Measurements from ENCODE around the gene ANXA2R.

The ANXA2R gene

DNA sequence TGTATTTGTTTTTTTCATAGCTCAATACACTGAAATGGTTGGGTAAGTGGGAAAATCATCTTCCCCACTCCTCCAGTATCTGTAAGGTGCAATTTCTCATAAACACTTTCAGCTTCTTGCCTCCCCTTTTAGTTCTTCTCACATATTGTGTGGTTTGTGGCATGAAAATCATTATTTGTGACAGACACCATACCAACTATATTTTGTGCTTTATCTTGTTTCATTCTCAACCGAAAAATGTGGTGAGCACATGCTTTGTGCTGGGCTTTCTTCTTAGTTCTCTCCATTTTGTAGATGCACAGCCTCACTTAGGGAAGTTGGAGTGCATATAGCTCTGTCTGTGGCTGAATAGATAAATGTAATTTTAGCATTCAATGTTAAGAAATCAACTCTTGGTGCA is 6.4 kb upstream of the ANXA2R start:
- intact Hi-C loops (cut with DNase I; ENCODE audit: low total_unique reads): loop anchor here (10.0 kb wide), 1 partner anchor 132 kb away; no protein-coding TSS in a partner anchor
- Histone ChIP-seq H3K27me3 (no peaks in the 10 kb centered on the region), H3K9me3 (no peaks in the 10 kb centered on the region), H3K36me3 (peaks cover 0 to 10% (median 3%) of the 10 kb centered on the region in 3 donors), H3K4me1 (peaks cover 0 to 6% (median 2%) of the 10 kb centered on the region in 4 donors), H3K27ac (no peak overlapping the region), H3K4me3 (no peak overlapping the region)
- DNase-seq: no peak
- TF ChIP-seq, protein P1, sequence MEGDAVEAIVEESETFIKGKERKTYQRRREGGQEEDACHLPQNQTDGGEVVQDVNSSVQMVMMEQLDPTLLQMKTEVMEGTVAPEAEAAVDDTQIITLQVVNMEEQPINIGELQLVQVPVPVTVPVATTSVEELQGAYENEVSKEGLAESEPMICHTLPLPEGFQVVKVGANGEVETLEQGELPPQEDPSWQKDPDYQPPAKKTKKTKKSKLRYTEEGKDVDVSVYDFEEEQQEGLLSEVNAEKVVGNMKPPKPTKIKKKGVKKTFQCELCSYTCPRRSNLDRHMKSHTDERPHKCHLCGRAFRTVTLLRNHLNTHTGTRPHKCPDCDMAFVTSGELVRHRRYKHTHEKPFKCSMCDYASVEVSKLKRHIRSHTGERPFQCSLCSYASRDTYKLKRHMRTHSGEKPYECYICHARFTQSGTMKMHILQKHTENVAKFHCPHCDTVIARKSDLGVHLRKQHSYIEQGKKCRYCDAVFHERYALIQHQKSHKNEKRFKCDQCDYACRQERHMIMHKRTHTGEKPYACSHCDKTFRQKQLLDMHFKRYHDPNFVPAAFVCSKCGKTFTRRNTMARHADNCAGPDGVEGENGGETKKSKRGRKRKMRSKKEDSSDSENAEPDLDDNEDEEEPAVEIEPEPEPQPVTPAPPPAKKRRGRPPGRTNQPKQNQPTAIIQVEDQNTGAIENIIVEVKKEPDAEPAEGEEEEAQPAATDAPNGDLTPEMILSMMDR (IDR thresholded peaks at IDR 0.05): no peak

DNA sequence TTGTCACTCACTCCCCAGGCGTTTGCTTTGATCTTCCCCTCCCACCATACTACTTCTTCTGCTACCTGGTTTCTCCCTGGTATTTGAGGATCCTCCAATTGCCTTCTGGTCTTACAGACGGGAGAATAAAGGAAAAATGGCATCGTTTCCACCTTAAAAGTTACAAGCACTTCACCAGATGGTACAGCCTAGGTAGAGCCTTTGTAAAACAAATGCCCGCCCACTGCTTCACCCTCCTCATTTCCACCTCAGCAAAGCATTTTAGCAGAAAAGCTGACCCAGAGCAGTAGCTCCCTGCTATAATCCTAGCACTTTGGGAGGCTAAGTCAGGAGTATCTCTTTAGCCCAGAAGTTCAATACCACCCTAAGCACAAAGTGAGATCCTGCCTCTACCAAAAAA is 5.1 kb upstream of the ANXA2R start:
- Histone ChIP-seq H3K36me3 (no peaks in the 10 kb centered on the region), H3K4me1 (peaks cover 0 to 6% (median 2%) of the 10 kb centered on the region in 4 donors), H3K27ac (no peak overlapping the region), H3K4me3 (no peak overlapping the region), H3K9me3 (no peaks in the 10 kb centered on the region), H3K27me3 (no peaks in the 10 kb centered on the region)
- TF ChIP-seq, protein P1 (IDR thresholded peaks at IDR 0.05): no peak
- intact Hi-C loops (cut with DNase I; ENCODE audit: low total_unique reads): loop anchor here (10.0 kb wide), 1 partner anchor 130 kb away; no protein-coding TSS in a partner anchor
- DNase-seq: no peak

DNA sequence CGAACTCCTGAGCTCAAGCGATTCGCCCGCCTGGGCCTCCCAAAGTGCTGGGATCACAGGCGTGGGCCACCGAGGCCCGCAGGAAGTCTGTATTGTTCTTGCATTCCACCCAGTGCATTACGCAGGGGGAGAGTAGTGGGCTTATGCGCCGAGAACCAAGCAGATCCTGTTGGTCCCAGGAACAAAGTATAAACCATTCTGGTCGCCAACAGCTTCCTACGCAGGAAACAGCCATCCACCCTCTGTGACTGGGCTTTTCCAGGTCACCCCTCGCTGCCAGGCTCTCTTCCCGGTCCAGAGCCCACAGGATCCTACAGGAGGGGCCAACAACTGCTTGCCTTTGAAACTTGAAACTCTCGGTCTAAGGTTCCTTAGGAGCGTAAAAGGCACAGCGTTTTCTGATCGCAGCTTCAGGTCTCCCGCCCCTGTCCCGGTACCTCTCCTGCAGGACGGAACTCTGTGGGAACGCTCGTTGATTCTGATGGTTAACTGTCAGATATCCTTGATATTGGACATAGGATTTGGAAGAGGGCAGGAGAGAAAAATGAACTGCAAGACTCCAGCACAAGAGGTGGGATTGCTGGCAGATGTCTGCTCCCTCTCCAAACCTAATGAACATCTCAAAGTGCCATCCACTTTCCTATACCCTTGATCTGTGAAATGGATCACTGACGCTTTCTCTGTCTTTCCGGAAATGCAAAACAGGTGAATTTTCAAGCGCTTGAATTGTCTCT is 4.2 kb upstream of the ANXA2R start:
- Histone ChIP-seq H3K27me3 (no peaks in the 10 kb centered on the region), H3K36me3 (no peaks in the 10 kb centered on the region), H3K4me1 (peaks cover 0 to 12% (median 2%) of the 10 kb centered on the region in 4 donors), H3K9me3 (no peaks in the 10 kb centered on the region), H3K4me3 (peak overlapping the region in 1 of 2 donors; percentile 11), H3K27ac (peak overlapping the region in 1 of 2 donors; percentile 32)
- no peak for DNase-seq
- TF ChIP-seq, protein P1 (IDR thresholded peaks at IDR 0.05): no peak
- intact Hi-C loops (cut with DNase I; ENCODE audit: low total_unique reads): loop anchor here (5.0 to 10.0 kb wide), 3 partner anchors 37 to 130 kb away; no protein-coding TSS in a partner anchor

DNA sequence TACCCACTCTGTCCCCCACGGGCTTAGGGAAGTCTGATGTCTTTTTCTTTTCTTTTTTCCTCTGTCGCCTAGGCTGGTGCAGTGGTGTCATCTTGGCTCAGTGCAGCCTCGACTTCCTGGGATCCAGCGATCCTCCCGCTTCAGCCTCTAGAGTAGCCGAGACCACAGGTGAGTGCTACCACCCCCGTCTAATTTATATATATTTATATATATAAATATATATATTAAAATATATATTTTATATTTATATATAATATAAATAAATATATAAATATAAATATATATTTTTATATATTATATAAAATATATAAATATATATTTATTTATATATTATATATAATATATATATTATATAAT is 3.3 kb upstream of the ANXA2R start:
- TF ChIP-seq, protein P1 (IDR thresholded peaks at IDR 0.05): no peak
- Histone ChIP-seq H3K4me3 (peak overlapping the region; percentile 72 to 77), H3K36me3 (no peaks in the 10 kb centered on the region), H3K27me3 (no peaks in the 10 kb centered on the region), H3K9me3 (no peaks in the 10 kb centered on the region), H3K4me1 (peaks cover 0 to 13% (median 2%) of the 10 kb centered on the region in 4 donors), H3K27ac (peak overlapping the region; percentile 98)
- intact Hi-C loops (cut with DNase I; ENCODE audit: low total_unique reads): loop anchor here (2.0 to 10.0 kb wide), 4 partner anchors 21 to 129 kb away; no protein-coding TSS in a partner anchor
- DNase-seq: no peak

DNA sequence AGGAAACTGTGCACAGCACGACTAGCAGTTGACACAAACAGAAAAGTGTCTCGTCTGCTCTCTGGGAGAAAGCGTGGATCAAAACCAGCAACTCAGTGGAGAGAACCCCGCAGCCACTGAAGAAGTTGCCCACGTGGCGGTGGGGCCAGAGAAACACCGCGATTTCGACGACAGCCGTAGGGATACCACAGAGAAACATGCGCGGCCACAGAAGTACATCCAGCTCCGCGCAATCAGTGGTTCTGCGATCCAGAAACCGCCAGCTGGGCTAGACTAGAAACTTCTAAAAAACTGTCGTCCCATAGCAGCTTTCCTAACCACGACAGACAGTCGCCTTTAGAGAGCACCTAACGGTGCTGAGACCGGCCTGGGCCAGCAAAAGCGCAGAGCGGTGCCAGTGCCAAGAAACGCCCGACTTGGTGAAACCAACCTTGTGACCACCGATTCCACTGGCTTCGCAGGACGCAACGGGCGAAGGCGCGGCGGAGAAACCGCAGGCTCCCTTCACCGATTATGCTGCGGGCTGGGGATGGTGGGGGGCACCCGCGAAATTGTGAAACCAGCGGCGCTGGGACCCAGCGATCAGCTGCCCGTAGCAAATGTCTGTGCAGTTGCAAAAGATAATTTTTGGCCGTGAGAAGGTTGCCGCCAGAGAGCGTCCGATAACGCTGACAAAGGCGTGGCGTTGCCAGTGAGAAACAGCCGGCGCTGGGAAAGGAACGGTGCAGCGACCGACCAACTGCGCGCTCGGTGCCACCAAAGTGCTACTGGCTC is 2.7 kb upstream of the ANXA2R start:
- TF ChIP-seq, protein P1 (IDR thresholded peaks at IDR 0.05): no peak
- intact Hi-C loops (cut with DNase I; ENCODE audit: low total_unique reads): loop anchor here (2.0 to 10.0 kb wide), 4 partner anchors 22 to 128 kb away; no protein-coding TSS in a partner anchor
- H3K4me1 ChIP-seq: peaks cover 0 to 13% (median 2%) of the 10 kb centered on the region in 4 donors
- H3K27me3 ChIP-seq: no peaks in the 10 kb centered on the region
- peak overlapping the region; percentile 72 to 77 for H3K4me3 ChIP-seq
- peak overlapping the region; percentile 98 for H3K27ac ChIP-seq
- peak; percentile 70 to 90 for DNase-seq
- no peaks in the 10 kb centered on the region for H3K9me3 ChIP-seq
- H3K36me3 ChIP-seq: no peaks in the 10 kb centered on the region
